Stimulated activated CD8-positive, alpha-beta memory T cell treated with anti-CD3 and anti-CD28 coated beads, Interleukin-7, amount 100 ng/mL, for 1 hour (primary cell): ENCODE measurements around the gene MMP24.
"Not testable (repeated sequence)": the region's sequence is repeated elsewhere in the genome, so short reads cannot be mapped to it uniquely, and the experiment has no call there.

Experiments used
- DNase-seq, 2 donors: peaks; one replicate each; pipeline ENCODE4 v3.0.0-alpha.2; 2020; ENCODE audit warnings: low read depth in 2 of 2

The MMP24 gene

GRCh38 chr20:35311409-35311808, 84.9 kb downstream of the MMP24 start:
- DNase-seq, result no peak

- no peak for DNase-seq
Measured at GRCh38 chr20:35311822-35312221, 85.3 kb downstream of the MMP24 start.

- DNase-seq, result no peak
Measured at GRCh38 chr20:35312318-35312717, 85.8 kb downstream of the MMP24 start.

GRCh38 chr20:35314816-35315631, 88.5 kb downstream of the MMP24 start:
- no peak for DNase-seq

- not testable (repeated sequence) for DNase-seq
Measured at GRCh38 chr20:35315632-35316020, 89.1 kb downstream of the MMP24 start.

- no peak for DNase-seq
Measured at GRCh38 chr20:35316086-35316485, 89.6 kb downstream of the MMP24 start.

- no peak for DNase-seq
Measured at GRCh38 chr20:35317416-35318210, 91.1 kb downstream of the MMP24 start.

- no peak for DNase-seq
Measured at GRCh38 chr20:35318502-35319157, 92.1 kb downstream of the MMP24 start.

GRCh38 chr20:35319192-35319870, 92.8 kb downstream of the MMP24 start:
- no peak for DNase-seq

- DNase-seq, result no peak
Measured at GRCh38 chr20:35319871-35320197, 93.3 kb downstream of the MMP24 start.

GRCh38 chr20:35320396-35321126, 94.1 kb downstream of the MMP24 start:
- DNase-seq, result no peak

GRCh38 chr20:35325401-35325800, 98.9 kb downstream of the MMP24 start:
- DNase-seq, result no peak

GRCh38 chr20:35326021-35326739, 99.7 kb downstream of the MMP24 start:
- DNase-seq, result no peak
